NB4 (cell line): ENCODE measurements around the gene KIAA0040.

Experiments
- DNase-seq: peaks from one replicate; pipeline ENCODE4 v3.0.0; 2010; ENCODE audit warnings: low read depth
- H3K4me3 ChIP-seq: one replicate; pipeline ENCODE4 v1.5.1; 2011; ENCODE audit warnings: mild to moderate bottlenecking, low read depth, low read length, moderate library complexity
- MAX ChIP-seq: IDR thresholded peaks from 2 replicates; pipeline ENCODE4 v1.6.1; 2011; ENCODE audit warnings: low read depth, low read length
- MYC ChIP-seq: IDR thresholded peaks from 2 replicates; pipeline ENCODE4 v1.6.1; 2011; ENCODE audit warnings: low read depth, low read length
- POLR2A ChIP-seq: IDR thresholded peaks from 2 replicates; pipeline ENCODE4 v1.6.1; 2011; ENCODE audit warnings: mild to moderate bottlenecking; ENCODE audit not compliant: insufficient read length; ENCODE audit errors: extremely low read depth
- TF ChIP-seq, protein P1 (sequence below): IDR thresholded peaks from one replicate; pipeline ENCODE4 v1.5.1; 2012; ENCODE audit warnings: low read depth, low read length

Gene KIAA0040

DNA sequence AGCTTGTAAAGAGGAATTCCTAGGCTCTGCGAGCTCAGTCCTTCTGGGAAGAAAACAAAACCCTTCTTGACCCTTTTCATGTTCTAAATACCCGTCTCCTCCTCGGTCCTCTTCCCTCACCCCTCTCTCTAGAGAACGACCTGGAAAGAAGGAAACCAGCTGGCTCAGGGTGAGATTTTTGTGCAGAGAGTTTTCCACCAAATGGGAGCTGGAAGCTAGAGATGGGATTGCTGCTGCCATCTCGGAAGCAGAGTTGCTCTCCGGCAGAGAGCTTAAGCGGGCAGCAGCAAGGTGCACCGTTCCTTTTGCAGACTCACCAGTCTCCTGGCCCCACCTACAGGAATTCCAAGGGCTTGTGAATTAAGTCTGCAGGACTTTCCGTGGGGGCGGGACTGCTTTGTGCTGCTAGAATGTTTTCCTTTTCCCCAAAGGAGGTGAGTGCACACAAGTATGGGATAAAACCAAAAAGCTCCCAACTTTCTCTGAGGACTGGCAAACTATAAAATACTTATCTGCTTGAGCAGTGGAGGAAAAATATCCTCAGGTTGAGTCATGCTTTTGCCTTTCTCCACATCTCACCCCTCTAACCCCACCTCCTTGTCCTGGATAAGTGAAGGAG is 29.1 kb upstream of the KIAA0040 start:
- no peak overlapping the region for H3K4me3 ChIP-seq
- TF ChIP-seq MYC (no peak), MAX (no peak), POLR2A (no peak)
- TF ChIP-seq, protein P1, sequence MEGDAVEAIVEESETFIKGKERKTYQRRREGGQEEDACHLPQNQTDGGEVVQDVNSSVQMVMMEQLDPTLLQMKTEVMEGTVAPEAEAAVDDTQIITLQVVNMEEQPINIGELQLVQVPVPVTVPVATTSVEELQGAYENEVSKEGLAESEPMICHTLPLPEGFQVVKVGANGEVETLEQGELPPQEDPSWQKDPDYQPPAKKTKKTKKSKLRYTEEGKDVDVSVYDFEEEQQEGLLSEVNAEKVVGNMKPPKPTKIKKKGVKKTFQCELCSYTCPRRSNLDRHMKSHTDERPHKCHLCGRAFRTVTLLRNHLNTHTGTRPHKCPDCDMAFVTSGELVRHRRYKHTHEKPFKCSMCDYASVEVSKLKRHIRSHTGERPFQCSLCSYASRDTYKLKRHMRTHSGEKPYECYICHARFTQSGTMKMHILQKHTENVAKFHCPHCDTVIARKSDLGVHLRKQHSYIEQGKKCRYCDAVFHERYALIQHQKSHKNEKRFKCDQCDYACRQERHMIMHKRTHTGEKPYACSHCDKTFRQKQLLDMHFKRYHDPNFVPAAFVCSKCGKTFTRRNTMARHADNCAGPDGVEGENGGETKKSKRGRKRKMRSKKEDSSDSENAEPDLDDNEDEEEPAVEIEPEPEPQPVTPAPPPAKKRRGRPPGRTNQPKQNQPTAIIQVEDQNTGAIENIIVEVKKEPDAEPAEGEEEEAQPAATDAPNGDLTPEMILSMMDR, result no peak
- DNase-seq, result no peak

- TF ChIP-seq POLR2A (no peak), MYC (no peak), MAX (no peak)
- TF ChIP-seq, protein P1, result no peak
- no peak overlapping the region for H3K4me3 ChIP-seq
- DNase-seq, result no peak
Observed at GRCh38 chr1:175220853-175221556, 28.4 kb upstream of the KIAA0040 start.

- no peak overlapping the region for H3K4me3 ChIP-seq
- no peak for DNase-seq
- TF ChIP-seq, protein P1, result no peak
- TF ChIP-seq MYC (no peak), POLR2A (no peak), MAX (no peak)
Observed at GRCh38 chr1:175219774-175220173, 27.2 kb upstream of the KIAA0040 start.

GRCh38 chr1:175218786-175219434 is 26.3 kb upstream of the KIAA0040 start:
- no peak for TF ChIP-seq MAX
- no peak for TF ChIP-seq POLR2A
- TF ChIP-seq MYC, result no peak
- TF ChIP-seq, protein P1, result no peak
- no peak for DNase-seq
- H3K4me3 ChIP-seq, result no peak overlapping the region

GRCh38 chr1:175217721-175218531 is 25.4 kb upstream of the KIAA0040 start:
- DNase-seq, result peak; percentile 16
- TF ChIP-seq, protein P1, result no peak
- TF ChIP-seq MAX (no peak), POLR2A (no peak), MYC (no peak)

More at GRCh38 chr1:175217721-175218531, 25.4 kb upstream of the KIAA0040 start:
- H3K4me3 ChIP-seq, result no peak overlapping the region
